Naive thymus-derived CD4-positive, alpha-beta T cell (primary cell): ENCODE data around the gene LDB2. TPM values are rescaled to one million over a fixed set of nuclear protein-coding genes. Genes with fewer than 3 reads are reported as not detected.

Experiments
- ATAC-seq: fragments of 150-1000 bp; cut with Tn5 transposase; 2 replicates; pipeline ENCODE4 v1.10.0; 2021; ENCODE audit warnings: mild to moderate bottlenecking, moderate library complexity
- CTCF ChIA-PET: fragments of 350-600 bp; sonication (Branson Sonifier 250); formaldehyde crosslinking; loops from one replicate; lab custom pipeline; 2021; ENCODE audit warnings: antibody characterized with exemption; lab: Charles Lee
- POLR2A ChIA-PET: fragments of 350-600 bp; sonication (Branson Sonifier 250); formaldehyde crosslinking; loops from one replicate; lab custom pipeline; 2021; ENCODE audit warnings: antibody characterized with exemption, inconsistent platforms; lab: Charles Lee
- DNase-seq, 9 donors: peaks; one replicate each; pipeline versions ENCODE4 v3.0.0 to v3.0.0-alpha.2; 2020 to 2022; ENCODE audit warnings: mixed read lengths in 1 of 9
- H3K27ac ChIP-seq: one replicate; pipeline ENCODE4 v1.7.0; 2013; ENCODE audit warnings: mild to moderate bottlenecking, low read depth, low read length, moderate library complexity
- H3K27me3 ChIP-seq, 2 donors: one replicate each; pipeline ENCODE4 v1.7.0; 2013; ENCODE audit warnings: low read length in 2 of 2, mild to moderate bottlenecking in 2 of 2, moderate library complexity in 2 of 2; ENCODE audit not compliant: control insufficient read depth in 2 of 2, insufficient read depth in 2 of 2
- H3K36me3 ChIP-seq, 3 experiments: 1 replicate in 2 of 3; 2 replicates in 1 of 3; pipeline ENCODE4 v1.7.0; 2013; ENCODE audit warnings: low read length in 3 of 3, mild to moderate bottlenecking in 3 of 3, moderate library complexity in 1 of 3; ENCODE audit not compliant: insufficient read depth in 3 of 3, control insufficient read depth in 2 of 3
- H3K4me1 ChIP-seq, 2 donors: one replicate each; pipeline ENCODE4 v1.7.0; 2013; ENCODE audit warnings: low read length in 2 of 2, mild to moderate bottlenecking in 2 of 2, moderate library complexity in 1 of 2; ENCODE audit not compliant: control insufficient read depth in 2 of 2, insufficient read depth in 2 of 2
- H3K4me3 ChIP-seq: 2 replicates; pipeline ENCODE4 v1.7.0; 2013; ENCODE audit warnings: mild to moderate bottlenecking, low read length
- H3K9me3 ChIP-seq, 3 experiments: 1 replicate in 2 of 3; 2 replicates in 1 of 3; pipeline ENCODE4 v1.7.0; 2013; ENCODE audit warnings: low read length in 3 of 3; ENCODE audit not compliant: control insufficient read depth in 2 of 3
- H3K27ac Mint-ChIP-seq, 9 donors: one replicate each; pipeline ENCODE4 v1.8.0; 2020 to 2022; ENCODE audit warnings: mixed read lengths in 9 of 9, mild to moderate bottlenecking in 8 of 9, moderate library complexity in 5 of 9, inconsistent platforms in 2 of 9
- H3K27me3 Mint-ChIP-seq, 5 donors: one replicate each; pipeline ENCODE4 v1.8.0; 2021 to 2022; ENCODE audit warnings: mixed read lengths in 5 of 5, mild to moderate bottlenecking in 1 of 5
- H3K36me3 Mint-ChIP-seq, 5 donors: one replicate each; pipeline ENCODE4 v1.8.0; 2020 to 2022; ENCODE audit warnings: mixed read lengths in 5 of 5, mild to moderate bottlenecking in 3 of 5, inconsistent platforms in 1 of 5
- H3K4me1 Mint-ChIP-seq, 7 donors: one replicate each; pipeline ENCODE4 v1.8.0; 2020 to 2022; ENCODE audit warnings: mixed read lengths in 7 of 7, mild to moderate bottlenecking in 3 of 7, inconsistent platforms in 1 of 7
- H3K4me3 Mint-ChIP-seq, 10 donors: one replicate each; pipeline ENCODE4 v1.8.0; 2020 to 2022; ENCODE audit warnings: mild to moderate bottlenecking in 10 of 10, mixed read lengths in 10 of 10, moderate library complexity in 6 of 10, inconsistent platforms in 2 of 10
- H3K9me3 Mint-ChIP-seq, 11 donors: one replicate each; pipeline ENCODE4 v1.8.0; 2020 to 2022; ENCODE audit warnings: mixed read lengths in 11 of 11, mild to moderate bottlenecking in 4 of 11, inconsistent platforms in 1 of 11, moderate library complexity in 1 of 11
- intact Hi-C, 2 donors: fragments of 100-400 bp; cut with micrococcal nuclease; formaldehyde crosslinking; loops; one replicate each; pipeline ENCODE4 v1.15.1; 2023
- polyA plus RNA-seq, 2 donors: library from polyadenylated mRNA; unstranded; fragments of 300-500 nt; fragmentation: Illumina TruSeq; gene quantifications; one replicate each; pipeline ENCODE4 v1.2.3, GENCODE V29; 2021
- total RNA-seq, 6 experiments: library from RNA in 5 of 6; stranded (reverse) in 5 of 6; gene quantifications; 1 replicate in 5 of 6; 2 replicates in 1 of 6; pipeline ENCODE4 v1.2.3 and lab custom pipeline; 2021 to 2026

Gene LDB2
- total and polyA plus RNA-seq, 7 experiments from 2014 or later: 0.29 to 1.5 TPM; not detected in 5

DNA sequence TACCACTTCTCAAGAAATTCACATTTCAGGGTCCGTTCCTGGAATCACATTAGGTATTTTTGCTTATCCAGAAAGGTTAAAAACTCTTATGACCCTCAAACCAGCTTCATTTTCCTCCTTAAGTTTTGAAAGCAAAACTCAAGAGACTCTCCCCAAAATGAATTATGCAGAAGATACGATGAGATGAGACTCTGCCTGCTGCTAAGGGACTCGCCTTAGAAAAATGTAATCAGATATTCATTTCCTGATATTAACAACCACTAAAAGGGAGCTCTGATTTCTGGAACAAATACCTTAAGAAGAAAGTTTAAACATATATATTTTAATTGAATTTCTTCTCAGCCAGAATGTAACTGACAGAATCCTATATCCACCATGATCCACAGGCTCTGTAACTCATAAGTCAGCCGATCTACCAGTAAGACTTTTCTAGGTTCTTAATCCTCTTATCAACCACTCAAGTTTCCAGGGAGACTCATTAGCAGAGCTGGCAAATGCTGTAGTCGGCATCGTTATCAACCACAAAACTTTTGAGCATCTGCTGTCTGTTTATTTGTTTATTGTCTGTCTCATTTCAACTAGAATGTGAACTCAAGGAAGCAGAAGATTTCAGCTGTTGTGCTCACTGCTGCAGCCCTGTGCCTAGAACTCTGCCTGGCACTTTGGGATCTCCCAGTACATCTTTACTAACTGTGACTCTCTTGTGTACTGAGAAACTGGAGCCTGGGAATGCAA is 112.5 kb downstream of the LDB2 start:
- Histone ChIP-seq H3K4me3 (no peak overlapping the region), H3K36me3 (no peaks in the 10 kb centered on the region), H3K27me3 (no peaks in the 10 kb centered on the region), H3K9me3 (no peaks in the 10 kb centered on the region), H3K27ac (no peak overlapping the region), H3K4me1 (no peaks in the 10 kb centered on the region)
- no peak overlapping the region for H3K27ac Mint-ChIP-seq
- POLR2A ChIA-PET: no interaction called here
- intact Hi-C loops: no loop called here
- H3K27me3 Mint-ChIP-seq: peaks cover 0 to 5% (median 0%) of the 10 kb centered on the region in 5 donors
- no peak overlapping the region for H3K4me3 Mint-ChIP-seq
- ATAC-seq: no peak
- CTCF ChIA-PET: interaction anchor here (0.6 kb wide), 1 partner anchor 25 kb away, joined by 3 read pairs; no protein-coding TSS in a partner anchor
- DNase-seq: no peak
- no peaks in the 10 kb centered on the region for H3K9me3 Mint-ChIP-seq
- H3K4me1 Mint-ChIP-seq: peaks cover 0 to 2% (median 0%) of the 10 kb centered on the region in 7 donors
- no peaks in the 10 kb centered on the region for H3K36me3 Mint-ChIP-seq

DNA sequence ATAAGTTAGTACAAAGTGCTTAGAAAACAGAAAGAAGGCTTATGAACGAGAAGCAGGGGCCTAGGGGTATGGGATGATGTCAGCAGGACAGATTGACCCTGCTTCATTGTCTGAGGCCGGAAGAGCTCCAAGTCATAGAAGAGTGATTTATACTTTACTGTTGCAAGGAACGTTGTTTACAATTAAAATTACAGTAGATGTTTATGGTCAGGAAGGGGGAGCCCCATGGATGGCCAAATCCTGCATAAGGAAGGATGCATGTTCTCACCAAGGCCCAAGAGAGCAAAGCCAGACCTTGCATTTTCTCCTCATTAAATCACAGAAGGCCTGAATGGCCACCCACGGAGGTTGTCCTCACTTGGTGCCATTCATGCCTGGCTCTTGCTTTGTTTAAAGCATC is 115.3 kb downstream of the LDB2 start:
- Mint-ChIP-seq H3K27me3 (peaks cover 0 to 4% (median 3%) of the 10 kb centered on the region in 5 donors), H3K36me3 (no peaks in the 10 kb centered on the region), H3K4me3 (no peak overlapping the region), H3K9me3 (no peaks in the 10 kb centered on the region), H3K27ac (no peak overlapping the region), H3K4me1 (no peaks in the 10 kb centered on the region)
- H3K36me3 ChIP-seq: no peaks in the 10 kb centered on the region
- ATAC-seq: no peak
- H3K4me3 ChIP-seq: no peak overlapping the region
- no peaks in the 10 kb centered on the region for H3K4me1 ChIP-seq
- DNase-seq: no peak
- ChIA-PET CTCF (no interaction called here), POLR2A (no interaction called here)
- no peak overlapping the region for H3K27ac ChIP-seq
- H3K27me3 ChIP-seq: no peaks in the 10 kb centered on the region
- H3K9me3 ChIP-seq: no peaks in the 10 kb centered on the region
- intact Hi-C loops: no loop called here

DNA sequence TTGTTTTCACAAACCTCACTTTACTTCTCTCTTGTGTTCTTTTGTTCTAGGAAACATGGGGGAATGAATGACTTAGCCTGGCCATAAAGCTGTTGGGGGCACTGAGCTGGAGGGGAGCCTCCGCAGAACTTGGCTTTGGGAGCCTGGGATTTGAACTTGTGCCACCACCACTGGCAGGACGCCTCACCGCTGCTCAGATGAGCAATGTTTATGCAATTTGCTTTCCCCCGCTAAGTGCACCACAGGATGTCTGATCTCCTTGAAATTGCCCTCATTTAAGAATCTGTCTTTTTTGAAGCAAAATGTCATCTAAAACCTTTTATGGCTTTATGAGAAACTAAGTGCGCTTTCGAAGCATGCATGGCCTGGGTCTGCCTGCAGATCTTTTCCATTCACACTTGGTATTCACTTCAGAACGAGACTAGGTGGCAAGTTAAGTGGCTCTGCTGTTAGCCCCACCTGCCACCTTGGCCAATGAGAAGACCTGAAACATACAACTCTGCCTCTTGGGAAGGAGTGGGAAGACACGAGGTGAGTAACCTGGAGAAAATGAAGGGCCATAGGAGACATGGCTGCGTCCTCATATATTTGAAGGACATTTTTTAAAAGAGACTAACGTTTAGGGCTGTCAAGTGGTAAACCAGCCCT is 119.3 kb downstream of the LDB2 start:
- Histone ChIP-seq H3K4me1 (no peaks in the 10 kb centered on the region), H3K27me3 (no peaks in the 10 kb centered on the region), H3K9me3 (no peaks in the 10 kb centered on the region), H3K36me3 (no peaks in the 10 kb centered on the region), H3K4me3 (no peak overlapping the region), H3K27ac (no peak overlapping the region)
- CTCF ChIA-PET: no interaction called here
- H3K27me3 Mint-ChIP-seq: peaks cover 0 to 4% (median 3%) of the 10 kb centered on the region in 5 donors
- H3K4me3 Mint-ChIP-seq: no peak overlapping the region
- DNase-seq: no peak
- POLR2A ChIA-PET: no interaction called here
- no peak for ATAC-seq
- H3K9me3 Mint-ChIP-seq: no peaks in the 10 kb centered on the region
- H3K27ac Mint-ChIP-seq: no peak overlapping the region
- intact Hi-C loops: no loop called here
- H3K36me3 Mint-ChIP-seq: no peaks in the 10 kb centered on the region
- H3K4me1 Mint-ChIP-seq: no peaks in the 10 kb centered on the region

DNA sequence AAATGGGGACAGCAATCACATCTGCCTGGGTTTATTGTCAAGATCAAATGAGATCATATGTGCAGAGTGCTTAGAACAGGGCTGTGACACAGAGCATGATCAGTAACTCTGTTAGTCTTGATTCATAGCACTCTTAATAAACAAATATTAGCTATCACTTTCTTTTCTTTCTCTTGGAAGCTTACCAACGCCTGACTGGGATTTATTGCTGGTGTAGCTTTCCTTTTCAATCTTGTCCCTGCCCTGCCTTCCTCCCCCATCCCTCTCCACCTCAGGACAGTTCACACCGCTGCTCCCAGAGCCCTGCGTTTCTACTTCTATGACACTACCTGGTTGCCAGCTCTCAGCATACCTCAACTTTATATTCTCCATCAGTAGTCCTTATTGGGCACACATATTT is 120.7 kb downstream of the LDB2 start:
- DNase-seq: no peak
- no peaks in the 10 kb centered on the region for H3K4me1 ChIP-seq
- intact Hi-C loops: no loop called here

DNA sequence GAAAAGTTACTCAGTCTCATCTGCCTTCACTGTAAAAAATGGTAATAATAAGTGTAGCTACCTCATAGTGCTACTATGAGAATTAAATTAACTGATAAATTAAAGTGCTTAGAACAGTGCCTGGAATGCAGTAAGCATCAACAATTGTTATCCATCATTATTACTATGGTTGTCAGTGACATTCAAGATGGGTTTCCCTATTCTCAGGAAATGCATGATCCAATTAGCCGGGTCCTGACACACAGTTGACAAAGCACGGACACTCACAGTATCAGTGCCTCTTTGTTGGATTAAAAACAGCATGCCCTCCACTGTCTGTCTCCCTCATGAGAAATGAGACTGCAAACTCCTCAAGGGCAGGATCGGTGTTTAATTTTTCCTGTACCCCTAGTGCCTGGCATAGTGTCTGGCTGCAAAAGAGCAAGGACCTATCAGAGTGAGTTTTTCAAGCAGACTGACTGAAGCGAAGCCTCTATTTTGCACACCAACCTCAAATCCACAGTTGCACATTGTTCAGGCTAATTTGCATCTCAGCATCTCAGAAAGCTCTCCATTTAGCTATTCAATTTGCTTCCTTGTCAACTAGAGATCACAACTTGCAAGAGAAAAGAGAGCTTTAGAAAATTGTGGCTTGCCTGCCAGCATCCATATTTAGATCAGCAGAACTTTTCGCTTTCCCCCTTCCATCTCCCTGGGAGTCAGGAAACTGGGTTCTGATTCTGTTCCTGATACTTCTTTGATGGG is 122.9 kb downstream of the LDB2 start:
- H3K4me1 Mint-ChIP-seq: no peaks in the 10 kb centered on the region

More for the DNA sequence above, 120.7 kb downstream of the LDB2 start:
- ChIA-PET POLR2A (no interaction called here), CTCF (interaction anchor here (0.9 kb wide), 1 partner anchor 20 kb away, joined by 3 read pairs; no protein-coding TSS in a partner anchor)
- Histone ChIP-seq H3K27ac (no peak overlapping the region), H3K4me3 (no peak overlapping the region), H3K36me3 (no peaks in the 10 kb centered on the region), H3K9me3 (no peaks in the 10 kb centered on the region), H3K27me3 (no peaks in the 10 kb centered on the region)
- no peaks in the 10 kb centered on the region for H3K4me1 Mint-ChIP-seq
- H3K27me3 Mint-ChIP-seq: peaks cover 0 to 8% (median 7%) of the 10 kb centered on the region in 5 donors
- ATAC-seq: no peak
- no peaks in the 10 kb centered on the region for H3K36me3 Mint-ChIP-seq
- H3K27ac Mint-ChIP-seq: no peak overlapping the region
- no peaks in the 10 kb centered on the region for H3K9me3 Mint-ChIP-seq
- no peak overlapping the region for H3K4me3 Mint-ChIP-seq

DNA sequence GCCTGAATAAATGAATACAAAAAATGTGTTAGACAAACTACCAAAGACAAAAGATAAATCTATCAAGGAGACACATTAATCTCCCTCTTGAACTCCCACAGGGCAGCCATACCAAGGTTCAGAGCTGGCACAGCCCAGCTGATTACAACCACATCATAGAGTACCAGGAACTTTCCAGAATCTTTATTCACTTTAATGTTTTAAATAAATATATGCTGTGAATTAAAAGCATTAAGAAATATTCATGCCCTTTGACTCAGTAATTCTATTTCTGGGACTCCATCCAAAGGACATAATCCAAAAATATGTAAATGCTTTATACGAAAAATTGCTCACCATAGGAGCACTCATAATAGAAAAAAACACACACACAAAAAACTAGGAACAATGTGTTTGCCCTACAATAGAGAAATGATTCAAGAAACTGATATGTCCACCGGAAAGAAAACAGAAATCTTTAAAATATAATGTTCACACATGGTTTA is 126.0 kb downstream of the LDB2 start:
- ATAC-seq (no peak), DNase-seq (no peak)
- Histone ChIP-seq H3K4me1 (no peaks in the 10 kb centered on the region), H3K4me3 (no peak overlapping the region), H3K9me3 (no peaks in the 10 kb centered on the region), H3K27ac (no peak overlapping the region), H3K27me3 (no peaks in the 10 kb centered on the region), H3K36me3 (no peaks in the 10 kb centered on the region)
- ChIA-PET CTCF (no interaction called here), POLR2A (no interaction called here)
- Mint-ChIP-seq H3K9me3 (no peaks in the 10 kb centered on the region), H3K27me3 (peaks cover 0 to 15% (median 4%) of the 10 kb centered on the region in 5 donors), H3K36me3 (no peaks in the 10 kb centered on the region), H3K4me1 (no peaks in the 10 kb centered on the region), H3K4me3 (no peak overlapping the region), H3K27ac (no peak overlapping the region)
- intact Hi-C loops: no loop called here

More for the DNA sequence above, 122.9 kb downstream of the LDB2 start:
- peaks cover 0 to 19% (median 8%) of the 10 kb centered on the region in 5 donors for H3K27me3 Mint-ChIP-seq
- no peaks in the 10 kb centered on the region for H3K36me3 Mint-ChIP-seq
- intact Hi-C loops: no loop called here
- no peak overlapping the region for H3K27ac Mint-ChIP-seq
- ATAC-seq: no peak
- H3K4me1 ChIP-seq: no peaks in the 10 kb centered on the region
- no peak overlapping the region for H3K4me3 ChIP-seq
- no peaks in the 10 kb centered on the region for H3K9me3 Mint-ChIP-seq
- H3K36me3 ChIP-seq: no peaks in the 10 kb centered on the region
- H3K27ac ChIP-seq: no peak overlapping the region
- ChIA-PET POLR2A (no interaction called here), CTCF (no interaction called here)
- no peak overlapping the region for H3K4me3 Mint-ChIP-seq
- DNase-seq: no peak
- no peaks in the 10 kb centered on the region for H3K9me3 ChIP-seq
- no peaks in the 10 kb centered on the region for H3K27me3 ChIP-seq
